ENCODE measurements around the gene EMC9.

GRCh38 chr14:24165785-24166184 lies 24.4 kb upstream of the EMC9 start:
- TF ChIP-seq POLR2A (IDR thresholded peaks at IDR 0.05) (no peak), CTCF (IDR thresholded peaks at IDR 0.05) (no peak), EP300 (IDR thresholded peaks at IDR 0.05) (no peak)

Measured in gastroesophageal sphincter (tissue), 3 donors.